NK-92 treated with Interleukin-12 subunit alpha and Interleukin-12 subunit beta, amount 100 ng/mL, for 24 hours (cell line): ENCODE data around the gene STPG3.

Experiments
- DNase-seq: peaks from one replicate; lab custom pipeline; 2025; lab: John Stamatoyannopoulos, UW

STPG3 gene

GRCh38 chr9:137266585-137267453, 15.7 kb downstream of the STPG3 start:
- DNase-seq, result no peak

- DNase-seq, result no peak
Measured at GRCh38 chr9:137267933-137268355, 16.9 kb downstream of the STPG3 start.

- no peak for DNase-seq
Measured at GRCh38 chr9:137268538-137269201, 17.6 kb downstream of the STPG3 start.

DNA sequence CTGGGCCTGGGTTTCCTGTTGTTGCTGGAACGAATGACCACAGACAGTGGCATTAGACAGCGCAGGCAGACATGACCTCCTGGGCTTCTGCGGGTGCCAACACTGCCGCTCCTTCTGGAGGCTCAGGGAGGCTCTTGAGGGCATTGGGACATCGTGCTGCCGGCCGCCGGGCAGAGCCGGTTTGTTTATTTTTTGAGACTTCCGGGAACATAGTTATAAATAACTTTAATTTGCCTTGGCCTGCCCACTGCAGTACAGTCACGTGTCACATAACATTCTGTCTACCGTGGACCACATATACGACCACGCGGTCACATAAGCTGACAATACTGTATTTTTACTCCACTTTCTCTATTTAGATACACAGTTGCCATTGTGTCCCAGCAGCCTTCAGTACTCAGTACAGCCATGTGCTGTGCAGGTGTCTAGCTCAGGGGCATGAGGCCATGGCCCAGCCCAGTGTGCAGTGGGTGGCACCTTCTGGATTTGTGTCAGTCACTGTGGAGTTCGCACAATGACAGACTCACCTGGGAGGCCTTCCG, 18.2 kb downstream of the STPG3 start:
- DNase-seq, result no peak

DNA sequence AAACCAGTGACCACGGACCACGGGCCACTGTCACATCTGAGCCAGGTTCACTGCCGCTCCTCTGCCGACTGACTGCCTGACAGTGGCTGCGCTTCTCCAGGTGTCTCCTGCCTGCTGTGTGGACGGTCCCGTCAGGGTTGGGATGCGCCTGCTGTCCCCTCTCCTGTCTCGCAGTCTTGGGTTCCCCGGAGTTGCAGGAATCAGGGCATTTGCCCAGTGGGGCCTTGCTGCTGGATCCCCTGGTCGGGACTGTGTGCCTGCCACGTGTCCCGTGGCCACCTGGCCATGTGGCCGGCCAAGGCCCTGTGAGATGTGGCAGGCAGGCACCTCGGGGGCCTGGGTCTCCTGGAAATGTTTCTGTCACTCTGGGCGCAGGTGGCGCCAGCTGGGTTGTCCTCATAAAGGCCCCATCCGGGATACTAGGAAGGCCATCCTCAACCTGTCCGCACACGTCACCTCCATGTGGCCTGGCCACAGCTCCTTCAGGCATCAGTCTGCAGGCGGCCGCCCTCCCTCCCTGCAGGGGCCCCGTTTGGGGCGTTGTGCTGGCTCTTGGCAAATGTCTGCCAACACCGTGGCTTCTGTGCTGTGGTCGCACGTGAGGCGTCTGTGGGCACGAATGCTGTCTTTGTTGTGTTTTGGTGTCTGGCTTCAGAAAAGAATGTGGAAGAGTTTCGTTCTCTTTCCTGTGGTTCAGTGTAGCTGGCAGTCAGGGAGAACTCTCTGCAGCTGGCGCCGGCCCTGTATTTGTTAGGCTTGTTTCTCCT, 20.0 kb downstream of the STPG3 start:
- no peak for DNase-seq

- DNase-seq, result no peak
Measured at GRCh38 chr9:137271696-137272076, 20.6 kb downstream of the STPG3 start.

GRCh38 chr9:137272241-137273094, 21.4 kb downstream of the STPG3 start:
- DNase-seq, result no peak

DNA sequence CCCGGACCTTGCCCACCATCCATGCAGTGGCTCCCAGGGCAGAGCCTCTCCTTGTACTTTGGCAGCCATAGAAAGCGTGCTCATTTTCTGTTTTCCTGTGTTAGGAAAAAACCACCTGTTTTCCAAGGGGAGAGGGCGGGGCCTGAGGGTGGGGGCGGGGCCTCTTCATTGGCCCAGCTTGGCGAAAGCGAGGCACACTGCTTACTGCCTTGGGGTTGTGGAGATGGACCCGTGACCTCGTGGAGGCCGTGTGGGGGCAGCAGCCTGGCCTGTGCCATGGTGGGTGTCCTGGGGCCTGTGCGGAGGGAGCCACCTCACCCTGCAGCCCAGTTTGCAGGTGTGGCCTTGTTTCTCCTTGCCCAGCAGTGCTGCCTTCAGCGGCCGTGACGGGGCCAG, 22.0 kb downstream of the STPG3 start:
- DNase-seq, result no peak

DNA sequence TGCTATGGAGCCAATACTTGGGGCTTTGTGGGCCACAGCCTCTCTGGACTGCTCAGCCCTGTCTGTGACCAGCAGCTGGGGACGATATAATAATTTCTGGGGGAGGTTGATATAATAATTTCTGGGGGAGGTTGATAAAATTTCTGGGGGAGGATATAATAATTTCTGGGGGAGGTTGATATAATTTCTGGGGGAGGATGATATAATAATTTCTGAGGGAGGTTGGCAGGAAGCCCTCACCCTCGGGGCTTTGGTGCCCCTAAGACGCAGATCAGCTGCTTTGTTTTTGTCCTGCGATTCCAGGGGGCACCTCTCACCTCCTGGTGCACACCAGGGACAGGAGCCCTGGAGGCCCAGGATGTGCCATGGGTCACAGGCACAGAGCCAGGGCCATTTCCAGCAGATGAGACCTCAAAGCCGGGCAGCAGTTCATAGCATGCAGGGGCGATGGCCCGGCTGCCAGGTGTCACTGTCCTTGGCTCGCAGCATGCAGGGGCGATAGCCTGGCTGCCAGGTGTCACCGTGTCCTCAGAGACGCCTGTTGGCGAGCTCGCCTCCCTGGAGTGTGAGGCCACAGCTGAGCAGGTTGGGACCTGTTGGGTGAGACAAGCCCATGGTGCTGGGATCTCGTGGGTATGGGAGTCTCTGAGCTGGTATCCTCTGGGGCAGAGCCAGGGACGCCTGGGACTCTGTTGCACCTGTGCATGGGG, 22.7 kb downstream of the STPG3 start:
- DNase-seq, result no peak

DNA sequence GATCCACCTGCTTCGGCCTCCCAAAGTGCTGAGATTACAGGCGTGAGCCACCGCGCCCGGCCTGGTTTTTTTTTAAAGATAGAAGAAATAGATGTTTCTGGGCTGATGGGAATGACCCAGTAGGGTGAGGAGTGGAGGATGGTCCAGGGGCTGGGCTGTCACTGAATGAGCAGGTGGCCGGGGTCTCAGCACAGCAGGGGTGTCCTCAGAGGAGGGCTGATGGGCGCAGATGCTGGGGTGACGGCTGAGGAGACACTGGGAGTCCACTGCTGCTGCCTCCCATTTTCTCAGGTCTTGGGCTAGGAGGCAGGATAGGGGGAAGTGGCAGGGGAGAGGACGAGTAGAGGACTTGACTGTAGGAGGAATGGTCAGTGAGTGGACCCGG, 24.1 kb downstream of the STPG3 start:
- no peak for DNase-seq

DNA sequence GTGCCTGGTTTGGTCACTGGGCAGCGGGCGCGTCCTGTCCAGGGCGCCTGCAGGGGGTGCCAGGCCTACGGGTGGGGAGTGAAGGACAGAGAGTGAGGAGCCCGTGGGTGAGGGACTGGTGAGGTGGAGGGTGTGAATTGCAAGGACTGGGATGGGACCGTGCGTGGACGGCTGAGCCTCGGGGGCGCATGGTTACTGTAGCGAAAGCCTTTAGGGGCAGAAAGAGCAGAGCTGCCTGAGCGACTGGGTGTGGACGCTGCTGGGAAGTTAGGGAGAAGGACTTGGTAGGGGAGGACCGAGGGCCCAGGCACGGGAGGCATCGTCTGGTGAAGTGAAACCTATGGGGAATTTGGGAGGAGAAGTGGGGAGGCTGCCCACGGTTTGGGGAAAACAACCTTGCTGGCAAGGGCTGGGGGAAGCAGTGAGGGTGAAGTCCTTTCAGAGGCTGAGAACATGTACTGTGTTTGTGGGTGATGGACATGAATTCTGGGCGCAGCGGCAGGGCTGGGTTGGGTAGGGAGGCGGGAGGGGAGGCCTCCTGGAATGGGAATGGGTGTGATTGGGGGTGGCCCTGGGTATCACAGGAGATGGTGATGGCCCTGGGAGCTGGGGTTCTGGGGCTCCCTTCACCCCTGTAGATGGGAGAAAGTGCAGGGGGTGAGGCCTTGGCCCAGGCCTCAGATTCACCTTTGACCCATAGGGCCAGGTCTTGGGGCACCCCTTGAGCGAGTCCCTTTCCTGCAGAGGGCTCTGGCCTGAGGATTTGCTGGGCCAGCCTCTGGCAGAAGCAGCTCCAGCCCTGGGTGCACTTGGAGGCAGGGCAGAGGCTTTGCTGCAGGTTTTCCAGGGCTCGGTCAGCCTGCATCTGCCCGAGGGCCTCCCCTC, 24.7 kb downstream of the STPG3 start:
- no peak for DNase-seq

- DNase-seq, result no peak
Measured at GRCh38 chr9:137276473-137277328, 25.6 kb downstream of the STPG3 start.

DNA sequence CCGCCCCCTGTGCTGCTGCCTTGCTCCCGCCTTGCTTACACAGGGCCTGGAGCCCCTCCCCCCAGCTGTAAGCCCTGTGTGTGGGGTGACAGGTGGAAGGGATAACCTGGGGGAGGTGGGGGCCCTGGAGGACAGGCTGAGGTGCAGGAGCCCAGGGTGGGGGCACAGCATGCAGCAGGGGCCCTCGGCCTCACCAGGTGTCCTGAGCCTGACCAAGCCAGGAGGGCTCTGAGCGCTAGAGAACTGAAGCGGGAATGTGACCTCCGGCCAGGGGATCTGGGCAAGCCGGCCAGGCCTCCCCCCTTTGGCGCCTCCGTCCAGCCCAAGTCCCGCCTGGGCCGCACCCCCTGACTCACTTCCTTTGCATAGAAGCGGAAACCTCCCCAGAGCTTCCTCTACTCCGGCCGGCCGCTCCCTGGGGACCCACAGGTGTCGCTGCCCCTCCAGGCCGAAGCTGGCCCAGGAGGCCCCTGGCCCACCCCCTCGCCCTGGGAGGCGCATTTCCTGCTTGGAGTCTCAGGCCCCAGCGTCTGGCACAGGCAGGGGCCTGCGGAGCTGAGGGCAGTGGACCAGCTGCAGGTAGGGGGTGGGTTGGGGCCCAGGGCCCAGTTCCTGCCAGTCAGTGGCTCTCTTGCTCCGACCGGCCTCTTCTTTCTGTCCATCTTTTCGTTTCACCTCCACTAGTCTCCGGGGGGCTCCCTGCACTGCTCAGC, 26.4 kb downstream of the STPG3 start, which contains the start of gene TOR4A:
TOR4A (plus strand) TSS at position 398 of the 713 bp plus-strand sequence. CDS start 964 bp downstream, outside the sequence.
- no peak for DNase-seq

DNA sequence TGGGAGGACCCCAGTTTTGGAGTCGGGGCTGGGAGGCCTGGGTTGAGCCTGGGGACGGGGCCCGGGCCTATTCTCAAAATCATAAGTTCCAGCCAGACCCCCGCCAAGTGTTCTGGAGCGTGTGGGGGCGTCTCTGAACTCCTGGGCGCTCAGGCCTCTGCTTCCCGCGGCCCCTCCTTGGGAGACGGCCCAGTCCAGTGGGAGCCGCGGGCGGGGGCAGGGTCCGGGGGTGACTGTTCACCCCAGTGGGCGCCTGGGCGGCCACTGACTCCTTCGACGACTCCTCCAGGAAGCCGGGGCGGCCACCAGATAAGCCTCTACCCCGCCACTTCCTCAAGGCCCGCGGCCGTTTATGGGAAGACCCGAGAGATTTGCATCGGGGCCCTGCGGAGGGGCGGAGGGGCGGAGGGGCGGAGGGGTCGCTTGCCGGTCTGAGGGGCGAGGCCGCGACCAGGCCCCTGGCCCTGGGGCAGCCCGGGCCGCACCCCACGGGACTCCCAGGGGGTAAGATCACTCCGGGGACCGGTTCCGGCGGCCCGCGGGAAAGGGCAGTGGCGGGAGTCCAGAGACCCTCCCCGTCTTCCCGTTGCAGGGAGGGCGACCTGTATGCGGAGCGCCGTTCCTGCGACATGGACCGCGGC, 27.1 kb downstream of the STPG3 start:
- DNase-seq, result no peak

DNA sequence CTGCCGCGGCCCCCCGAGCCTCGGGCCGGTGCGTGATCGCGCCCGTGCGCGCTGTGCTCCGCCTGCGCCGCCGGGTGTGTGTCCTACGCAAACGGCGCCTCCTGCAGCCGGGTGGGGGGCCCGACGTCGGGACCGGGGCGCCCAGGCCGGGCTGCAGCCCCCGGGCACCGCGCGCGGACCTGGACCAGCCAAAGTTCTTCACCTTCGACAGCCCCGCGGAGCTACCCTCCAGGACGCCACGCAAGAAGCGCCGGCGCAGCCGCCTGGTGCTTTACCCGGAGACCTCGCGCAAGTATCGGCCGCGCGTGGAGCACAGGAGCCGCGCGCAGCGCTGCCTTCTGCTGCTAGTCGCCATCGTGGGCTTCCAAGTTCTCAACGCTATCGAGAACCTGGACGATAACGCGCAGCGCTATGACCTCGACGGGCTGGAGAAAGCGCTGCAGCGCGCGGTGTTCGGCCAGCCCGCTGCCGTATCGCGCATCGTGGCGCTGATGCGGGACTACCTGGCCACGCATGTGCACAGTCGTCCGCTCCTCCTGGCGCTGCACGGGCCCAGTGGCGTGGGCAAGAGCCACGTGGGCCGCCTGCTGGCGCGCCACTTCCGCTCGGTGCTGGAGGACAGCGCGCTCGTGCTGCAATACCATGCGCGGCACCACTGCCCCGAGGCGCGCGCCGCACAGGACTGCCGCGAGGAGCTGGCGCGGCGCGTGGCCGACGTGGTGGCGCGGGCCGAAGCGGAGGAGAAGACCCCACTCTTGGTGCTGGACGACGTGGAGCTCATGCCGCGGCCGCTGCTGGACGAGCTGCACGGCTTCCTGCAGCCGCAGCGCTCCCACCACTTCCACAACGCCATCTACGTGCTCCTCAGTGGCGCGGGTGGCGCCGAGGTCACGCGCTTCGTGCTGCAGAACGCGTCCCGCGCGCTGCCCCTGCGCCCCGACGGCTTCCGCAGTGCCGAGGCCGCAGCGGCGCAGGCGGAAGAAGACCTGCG, 27.9 kb downstream of the STPG3 start:
- DNase-seq, result no peak

DNA sequence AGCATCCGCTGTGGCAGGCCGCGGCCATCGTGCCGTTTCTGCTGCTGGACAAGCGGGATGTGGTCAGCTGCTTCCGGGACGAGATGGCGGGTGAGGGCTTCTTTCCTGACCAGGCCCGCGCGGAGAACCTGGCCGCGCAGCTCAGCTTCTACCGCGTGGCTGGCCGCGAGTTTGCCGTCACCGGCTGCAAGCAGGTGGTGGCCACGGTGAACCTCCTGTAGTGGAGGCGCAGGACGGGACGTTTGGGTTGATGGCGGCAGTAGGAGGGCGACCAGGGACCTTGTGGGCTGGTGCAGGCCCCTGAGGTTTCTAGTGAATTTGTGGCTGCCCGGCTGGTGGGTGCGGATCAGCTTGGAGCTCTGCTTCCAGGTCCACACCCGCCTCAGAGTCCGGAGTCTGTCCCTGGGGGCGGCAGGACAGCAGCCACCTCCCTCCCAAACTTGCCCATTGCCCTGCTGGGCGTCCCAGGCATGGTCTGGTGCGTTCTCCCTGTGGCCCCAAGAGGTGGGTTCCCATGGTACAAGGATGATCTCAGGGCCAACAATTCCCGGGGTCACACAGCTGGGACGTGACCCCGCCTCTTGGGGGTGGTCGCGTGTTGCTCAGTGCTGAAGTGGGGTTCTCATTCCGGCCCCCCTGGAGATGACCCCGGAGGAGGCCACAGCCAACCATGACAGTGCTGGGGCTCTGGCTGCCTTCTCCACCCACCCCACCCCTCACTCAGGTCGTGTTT, 28.8 kb downstream of the STPG3 start:
- DNase-seq, result no peak
